G401.6 (cell line): Measurements from ENCODE around the gene MBD4.
"Not testable (repeated sequence)": the region's sequence is repeated elsewhere in the genome, so short reads cannot be mapped to it uniquely, and the experiment has no call there.

Experiments used
- FAIRE-seq: peaks from 2 replicates; lab custom pipeline; 2012; peaks lifted over from hg19 to GRCh38; lab: Jason Lieb, UNC

Gene MBD4

DNA sequence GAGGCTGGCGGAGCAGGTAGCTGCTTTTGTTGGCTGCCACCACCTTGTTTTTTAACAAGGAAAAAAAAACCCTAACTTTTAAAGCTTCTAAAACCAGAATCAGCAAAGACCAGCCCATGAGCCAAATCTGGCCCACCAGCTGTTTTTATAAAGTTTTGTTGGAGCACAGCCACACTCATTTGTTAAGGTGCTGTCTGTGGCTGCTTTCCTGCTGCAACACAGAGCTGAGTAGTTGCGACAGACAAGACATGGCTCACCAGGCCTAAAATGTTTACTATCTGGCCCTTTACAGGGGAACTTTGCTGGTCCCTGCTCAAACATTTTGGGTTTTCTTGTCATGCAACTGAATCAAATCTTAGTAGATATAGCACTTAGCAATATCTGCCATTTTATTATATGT lies 30.2 kb downstream of the MBD4 start:
- no peak for FAIRE-seq

DNA sequence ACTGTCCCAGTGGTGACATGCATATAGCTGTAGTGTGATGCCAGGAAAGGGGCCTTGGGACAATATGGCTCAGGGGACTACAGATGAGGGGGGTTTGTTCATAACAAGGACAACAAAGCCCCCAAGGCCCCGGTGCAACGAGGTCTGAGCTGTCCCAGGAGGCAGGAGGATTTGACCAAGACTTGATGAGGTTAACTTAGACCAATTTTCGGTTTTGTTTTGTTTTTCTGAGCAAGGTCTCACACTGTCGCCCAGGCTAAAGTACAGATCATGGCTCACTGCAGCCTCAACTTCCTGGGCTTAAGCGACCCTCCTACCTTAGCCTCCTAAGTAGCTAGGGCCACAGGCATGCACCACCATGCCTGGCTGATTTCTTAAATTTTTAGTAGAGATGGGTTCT lies 35.1 kb downstream of the MBD4 start:
- no peak for FAIRE-seq

DNA sequence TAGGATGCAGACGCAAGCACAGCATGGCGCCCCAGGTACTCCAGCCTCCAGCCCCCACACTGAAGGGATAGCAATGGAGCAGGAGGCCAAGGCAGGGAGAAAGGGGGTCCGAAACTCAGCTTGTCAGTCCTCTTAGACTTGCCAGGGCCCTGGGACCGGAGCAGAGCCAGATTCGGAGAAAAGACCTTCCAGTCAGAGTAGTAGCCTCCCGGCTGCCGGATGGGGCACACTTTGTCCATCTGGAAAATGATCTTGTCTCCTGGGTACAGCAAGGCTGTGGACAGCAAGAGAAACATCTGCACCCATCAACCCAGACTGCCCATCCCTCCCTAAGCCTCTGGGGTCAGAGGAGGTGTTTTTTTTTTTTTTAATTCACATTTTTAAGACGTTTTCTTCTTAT lies 35.6 kb downstream of the MBD4 start:
- no peak for FAIRE-seq

DNA sequence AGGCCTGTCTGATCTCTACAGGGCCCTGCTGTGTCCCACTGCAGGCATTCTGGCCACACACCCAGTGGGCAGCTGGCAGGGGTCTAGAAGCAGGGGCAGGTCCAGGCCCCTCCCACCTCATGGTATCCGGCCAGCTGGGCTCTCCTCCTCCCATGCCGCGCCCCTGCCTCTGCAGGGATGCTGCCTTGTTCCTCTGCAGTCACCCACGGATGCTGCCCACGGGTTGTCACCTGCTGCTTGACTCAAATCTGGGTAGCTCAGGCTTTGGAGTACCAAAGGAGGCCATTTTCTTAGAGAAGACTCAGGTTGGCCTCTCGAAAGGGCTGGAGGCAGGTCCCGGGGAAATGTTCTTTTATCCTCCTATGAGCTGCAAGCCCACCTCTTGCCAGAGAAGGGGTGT lies 36.3 kb downstream of the MBD4 start:
- no peak for FAIRE-seq

DNA sequence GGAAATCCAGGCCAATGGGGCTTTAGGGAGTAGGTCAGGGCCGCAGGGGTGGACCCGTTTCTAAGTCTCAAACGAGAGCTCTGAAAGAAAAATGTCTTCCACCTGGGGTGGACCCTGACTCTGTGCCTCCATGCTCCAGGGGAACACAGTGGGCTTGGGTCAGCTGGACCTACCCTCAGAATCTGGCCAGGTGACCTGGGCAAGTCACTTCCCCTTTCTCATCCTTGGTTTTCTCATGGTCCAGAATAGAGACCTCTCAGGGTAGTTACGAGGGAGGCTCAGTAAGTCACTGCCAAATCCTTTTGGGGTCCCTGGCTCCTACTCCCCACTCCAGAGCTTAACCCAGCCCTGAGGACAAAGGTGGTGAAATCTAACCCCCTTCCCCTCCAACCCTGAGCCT lies 37.1 kb downstream of the MBD4 start:
- FAIRE-seq: no peak

DNA sequence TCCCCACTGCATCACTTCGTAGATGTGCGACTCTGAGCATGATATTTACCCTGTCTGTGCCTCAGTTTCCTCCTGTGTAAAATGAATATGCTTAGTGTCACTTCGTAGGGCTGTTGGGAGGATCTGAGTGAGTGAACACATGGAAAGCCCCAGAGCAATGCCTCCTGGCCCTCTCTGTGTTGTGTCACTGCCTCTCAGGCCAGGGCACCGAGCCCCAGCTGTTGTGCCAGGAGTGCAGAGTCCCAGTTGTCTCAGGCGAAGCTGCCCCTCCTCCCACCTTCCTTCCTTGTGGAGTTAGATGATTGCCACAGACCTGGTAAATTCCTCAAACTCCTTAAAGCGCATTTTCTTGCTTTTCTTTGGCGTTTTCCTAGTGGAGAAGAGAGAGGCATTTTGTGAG lies 37.5 kb downstream of the MBD4 start:
- FAIRE-seq: no peak

DNA sequence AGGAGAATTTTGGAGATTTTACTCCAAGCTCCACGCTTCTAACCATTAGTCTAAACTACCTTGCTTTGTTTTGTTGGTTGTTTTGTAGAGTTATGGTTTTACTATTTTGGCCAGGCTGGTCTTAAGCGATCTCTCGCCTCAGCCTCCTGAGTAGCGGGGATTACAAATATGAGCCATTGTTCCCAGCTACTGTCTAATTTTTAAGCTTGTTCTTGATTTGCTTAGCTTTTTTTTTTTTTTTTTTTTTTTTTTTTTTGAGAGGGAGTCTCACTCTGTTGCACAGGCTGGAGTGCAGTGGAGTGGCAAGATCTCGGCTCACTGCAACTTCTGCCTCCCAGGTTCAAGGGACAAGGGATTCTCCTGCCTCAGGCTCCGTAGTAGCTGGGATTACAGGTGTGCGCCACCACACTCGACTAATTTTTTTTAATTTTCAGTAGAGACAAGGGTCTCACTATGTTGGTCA lies 39.8 kb downstream of the MBD4 start:
- FAIRE-seq: no peak

DNA sequence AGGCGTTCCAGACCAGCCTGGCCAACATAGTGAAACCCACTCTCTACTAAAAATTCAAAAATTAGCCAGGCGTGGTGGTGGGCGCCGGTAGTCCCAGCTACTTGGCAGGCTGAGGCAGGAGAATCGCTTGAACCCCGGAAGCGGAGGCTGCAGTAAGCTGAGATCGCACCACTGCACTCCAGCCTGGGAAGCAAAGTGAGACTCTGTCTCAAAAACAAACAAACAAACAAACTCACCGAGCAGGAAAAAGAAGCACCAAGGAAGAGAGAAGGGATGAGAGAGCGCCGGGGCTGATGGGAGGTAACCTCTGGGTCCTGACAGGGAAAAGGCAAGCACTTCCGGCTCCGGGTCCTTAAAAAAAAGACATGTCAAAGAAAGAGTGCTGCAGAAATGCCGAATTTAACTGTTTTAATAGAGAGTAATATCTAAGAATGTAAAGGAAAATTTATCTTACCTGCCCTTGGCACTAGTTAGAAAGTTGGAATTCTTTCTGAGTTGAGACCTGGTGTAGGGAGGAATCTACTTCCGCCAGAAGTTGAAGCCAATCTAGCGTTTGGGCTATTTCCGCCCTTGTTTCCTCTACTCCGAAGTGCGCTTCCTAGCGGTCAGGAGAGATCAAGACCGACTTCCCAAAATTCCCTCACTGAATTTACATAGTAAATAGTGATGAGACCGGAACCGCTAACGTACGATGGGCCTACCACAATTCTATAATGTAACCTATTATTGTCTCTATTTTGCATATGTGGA lies 40.4 kb downstream of the MBD4 start:
- peak; percentile 91 for FAIRE-seq

DNA sequence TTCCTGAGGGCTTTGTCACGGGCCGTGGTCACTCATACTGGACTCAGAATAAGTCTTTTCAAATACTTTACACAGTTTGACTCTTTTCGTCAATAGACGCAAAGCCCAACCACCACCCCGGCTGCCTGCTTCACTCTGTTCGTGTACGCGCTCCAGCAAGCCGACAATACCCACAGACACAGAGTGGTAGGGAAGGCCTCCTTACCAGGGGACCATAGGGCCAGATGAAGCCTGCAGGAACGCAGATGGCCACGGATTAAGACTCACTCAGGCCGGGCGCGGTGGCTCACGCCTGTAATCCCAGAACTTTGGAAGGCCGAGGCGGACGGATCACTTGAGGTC lies 41.0 kb downstream of the MBD4 start:
- FAIRE-seq: no peak

DNA sequence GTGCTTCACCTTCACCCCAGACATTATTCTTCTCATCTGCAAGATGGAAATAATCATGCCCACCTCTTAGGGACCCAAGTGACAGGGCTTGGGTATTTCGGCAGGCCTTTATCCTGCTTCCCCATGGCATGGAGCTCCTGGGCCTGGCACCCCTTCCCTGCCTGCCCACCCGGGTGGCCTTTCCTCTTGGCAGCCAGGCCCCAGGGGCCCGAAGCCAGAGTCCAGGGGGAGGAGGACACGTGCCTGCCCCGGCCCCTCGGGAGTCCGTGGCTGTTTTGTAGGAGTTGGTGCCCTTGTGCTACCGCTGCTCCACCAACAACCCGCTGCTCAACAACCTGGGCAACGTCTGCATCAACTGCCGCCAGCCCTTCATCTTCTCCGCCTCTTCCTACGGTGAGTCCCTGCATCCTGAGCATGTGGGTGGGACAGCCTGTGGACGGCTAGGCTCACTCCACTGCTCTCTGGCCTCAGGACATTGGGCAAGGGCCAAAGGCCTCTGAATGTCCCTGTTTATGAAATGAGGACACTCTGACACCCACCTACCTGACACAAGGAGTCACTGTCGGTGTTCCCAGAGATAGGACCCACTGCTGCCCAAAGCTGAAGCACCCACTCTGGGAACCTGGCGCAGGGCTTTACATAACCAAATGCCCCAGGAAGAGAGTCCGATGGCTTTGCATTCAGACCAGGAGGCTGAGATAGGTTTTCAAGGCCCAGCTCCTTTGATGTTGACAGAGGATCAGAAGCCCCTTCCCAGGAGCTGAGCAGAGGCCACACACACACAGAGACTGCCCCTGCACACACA lies 45.8 kb downstream of the MBD4 start:
- not testable (repeated sequence) for FAIRE-seq

DNA sequence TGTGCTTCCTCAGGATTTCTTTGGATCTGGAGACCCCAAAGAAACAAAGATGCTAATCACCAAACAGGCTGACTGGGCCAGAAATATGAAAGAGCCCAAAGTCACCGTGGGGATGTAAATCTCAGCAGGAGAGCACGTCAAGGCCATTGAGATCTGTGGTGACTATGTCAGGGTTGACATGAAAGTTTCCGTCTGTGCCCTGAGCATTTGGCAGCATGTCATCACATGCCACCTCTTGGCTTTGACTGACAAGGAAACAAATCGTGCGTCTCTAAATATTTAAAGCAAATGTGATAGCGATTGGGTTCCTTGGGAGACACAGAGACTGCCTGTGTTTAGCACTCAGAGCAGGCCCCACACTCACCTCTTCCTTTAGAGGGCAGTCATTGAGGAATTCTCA lies 46.5 kb downstream of the MBD4 start:
- no peak for FAIRE-seq

DNA sequence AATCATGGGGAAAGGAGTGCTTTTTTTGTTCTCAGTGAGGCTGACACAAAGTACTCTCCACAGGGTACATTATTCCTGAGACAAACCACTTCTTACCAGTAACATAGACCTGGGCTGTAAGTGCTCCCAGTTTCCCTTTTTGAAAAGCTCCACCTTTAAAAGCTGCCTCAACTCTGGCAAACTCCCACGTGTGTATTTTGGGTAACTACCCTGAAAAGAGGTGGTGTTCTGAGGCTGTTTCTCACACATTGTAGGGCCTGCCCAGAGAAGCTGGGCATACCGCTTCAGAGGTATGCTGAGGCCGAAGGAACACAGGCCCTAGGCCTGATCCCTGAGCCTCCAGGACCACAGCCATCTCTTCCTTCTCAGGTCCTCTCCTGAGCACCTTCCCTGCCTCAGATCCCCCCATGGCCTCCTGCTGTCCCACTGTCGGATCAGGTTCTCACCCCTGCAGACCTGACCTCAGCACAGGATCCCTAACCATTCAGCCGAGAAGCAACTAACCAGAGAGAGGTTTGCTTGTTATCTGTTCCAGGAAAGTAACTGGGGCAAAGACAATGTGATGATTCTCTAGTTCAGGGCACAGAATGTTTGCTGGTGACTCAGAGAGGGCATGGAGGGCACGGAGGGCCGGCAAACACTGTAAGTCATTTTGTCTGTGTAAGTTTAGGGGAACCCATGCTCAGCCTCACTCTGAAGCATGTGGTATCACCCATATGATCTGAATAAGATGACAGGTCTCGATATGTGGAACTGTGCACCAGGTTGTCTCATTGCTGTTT lies 47.5 kb downstream of the MBD4 start:
- FAIRE-seq: not testable (repeated sequence)

DNA sequence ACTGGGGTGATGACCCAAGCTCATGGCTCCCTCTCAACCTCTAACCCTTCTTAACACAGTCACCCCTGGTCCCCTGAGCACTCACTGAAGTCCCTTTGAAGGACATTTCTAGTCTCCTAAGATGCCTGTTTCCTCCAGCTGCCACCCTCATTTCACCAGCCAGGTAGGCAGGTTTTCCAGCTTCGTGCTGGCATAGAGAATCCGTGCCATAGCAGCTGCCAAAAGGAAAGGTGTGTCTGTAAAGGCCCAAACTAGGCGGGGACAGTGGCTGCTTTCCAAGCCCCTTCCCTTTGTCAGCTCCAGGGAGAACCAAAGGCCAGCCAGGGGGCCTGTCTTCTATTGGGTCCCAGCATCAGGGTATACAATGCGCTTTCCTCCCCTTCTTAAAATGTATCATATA lies 48.2 kb downstream of the MBD4 start:
- not testable (repeated sequence) for FAIRE-seq

DNA sequence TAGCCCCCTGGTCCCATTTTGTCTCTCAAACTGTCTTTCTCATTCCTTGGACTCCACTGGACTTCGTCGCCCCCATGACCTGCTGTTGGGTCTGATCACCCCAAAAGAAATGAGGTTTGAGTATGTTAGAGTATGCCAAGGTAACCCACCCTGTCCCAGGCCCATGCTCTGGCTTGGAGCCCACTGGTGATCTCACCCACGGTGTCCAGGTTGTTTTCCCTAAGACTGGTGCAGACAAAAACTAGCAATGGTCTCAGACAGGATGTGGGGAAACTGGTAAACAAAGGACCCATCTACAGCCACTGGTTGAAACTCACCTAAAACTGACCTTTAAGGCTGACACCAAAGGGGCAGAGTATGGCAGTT lies 50.2 kb downstream of the MBD4 start:
- no peak for FAIRE-seq

DNA sequence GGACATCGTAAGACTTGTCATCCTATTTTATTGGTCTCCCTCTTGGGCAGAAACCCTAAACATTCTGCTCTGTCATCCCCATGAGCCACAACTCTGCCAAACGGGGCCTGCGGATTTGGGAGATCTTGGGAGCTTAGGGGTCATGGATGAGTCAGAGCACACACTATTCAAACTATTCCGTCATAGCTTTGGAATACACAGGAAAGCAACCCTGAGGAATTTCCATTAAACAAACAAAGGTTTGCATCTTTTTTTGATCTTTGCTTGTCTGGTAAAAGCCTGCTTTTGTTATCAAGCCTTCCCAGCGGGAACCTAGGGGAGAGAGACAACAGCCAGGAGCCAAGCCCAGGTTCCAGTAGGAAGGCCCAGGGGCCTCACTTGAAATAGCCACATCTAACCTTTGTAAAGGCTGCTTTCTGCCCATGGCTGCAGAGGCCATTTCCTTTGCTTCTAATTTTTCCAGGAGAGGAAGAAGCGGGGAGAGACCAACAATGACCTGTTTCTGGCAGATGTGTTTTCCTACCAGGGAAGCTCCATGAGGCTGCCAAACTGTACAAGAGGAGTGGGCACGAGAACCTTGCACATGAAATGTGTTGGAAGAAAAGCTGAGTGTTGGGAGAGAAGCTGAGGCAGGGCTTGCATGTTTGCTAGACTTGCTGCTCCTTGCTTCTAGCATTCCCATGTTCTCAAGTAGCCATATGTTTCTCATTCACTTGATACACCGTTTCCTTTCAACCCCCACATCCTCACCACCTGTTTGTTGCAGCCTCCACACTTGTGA lies 50.8 kb downstream of the MBD4 start:
- FAIRE-seq: not testable (repeated sequence)

DNA sequence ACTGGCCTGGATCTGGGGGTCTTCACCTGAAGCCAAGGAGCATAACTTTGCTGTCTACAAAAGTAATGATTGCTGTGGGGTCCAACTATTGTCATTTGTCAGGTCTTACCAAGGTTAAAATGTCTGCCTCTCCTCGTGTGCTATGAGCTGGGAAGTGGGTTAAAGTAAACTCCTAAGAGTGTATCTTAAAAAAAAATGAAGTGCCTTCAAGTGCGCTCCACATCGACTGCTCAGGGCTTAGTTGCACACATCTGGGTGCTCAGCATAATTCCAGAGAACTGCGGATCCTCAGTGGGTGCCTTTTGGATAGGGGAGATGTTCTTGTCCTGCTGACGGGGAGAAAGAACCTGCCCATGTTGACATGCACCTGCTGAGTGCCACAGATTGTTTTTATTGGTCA lies 52.3 kb downstream of the MBD4 start:
- no peak for FAIRE-seq

DNA sequence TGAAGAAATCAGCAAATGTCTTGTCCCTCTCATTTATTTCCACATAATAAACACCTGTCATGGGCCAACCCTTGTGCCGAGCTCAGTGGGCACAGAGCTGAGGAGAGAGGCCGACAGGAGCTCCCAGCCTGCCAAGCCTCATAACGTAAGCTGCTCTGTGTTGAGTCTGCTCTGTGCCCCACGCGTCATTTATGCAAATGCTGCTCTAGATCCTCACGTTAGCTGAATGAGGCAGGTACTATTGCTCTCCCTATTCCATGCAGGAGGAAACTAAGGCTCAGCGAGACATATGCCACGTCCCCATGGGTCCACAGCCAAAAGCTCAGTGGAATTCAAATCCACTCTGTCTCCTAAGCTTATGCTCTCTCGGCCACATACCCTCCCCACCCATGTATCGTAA lies 52.8 kb downstream of the MBD4 start:
- FAIRE-seq: no peak

DNA sequence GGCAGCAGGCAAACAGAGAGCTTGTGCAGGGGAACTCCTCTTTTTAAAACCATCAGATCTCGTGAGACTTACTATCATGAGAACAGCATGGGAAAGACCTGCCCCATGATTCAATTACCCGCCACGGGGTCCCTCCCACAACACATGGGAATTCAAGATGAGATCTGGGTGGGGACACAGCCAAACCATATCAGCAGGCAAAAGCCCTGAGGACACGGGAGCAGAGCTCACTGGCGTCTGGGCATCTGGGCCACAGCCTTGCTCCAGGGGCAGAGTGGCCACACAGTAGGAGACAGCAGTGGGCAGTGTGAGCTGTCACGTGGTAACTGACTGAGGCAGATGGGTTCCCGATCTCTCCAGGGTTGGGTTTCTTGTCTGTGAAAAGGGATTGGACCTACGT lies 54.2 kb downstream of the MBD4 start:
- not testable (repeated sequence) for FAIRE-seq

DNA sequence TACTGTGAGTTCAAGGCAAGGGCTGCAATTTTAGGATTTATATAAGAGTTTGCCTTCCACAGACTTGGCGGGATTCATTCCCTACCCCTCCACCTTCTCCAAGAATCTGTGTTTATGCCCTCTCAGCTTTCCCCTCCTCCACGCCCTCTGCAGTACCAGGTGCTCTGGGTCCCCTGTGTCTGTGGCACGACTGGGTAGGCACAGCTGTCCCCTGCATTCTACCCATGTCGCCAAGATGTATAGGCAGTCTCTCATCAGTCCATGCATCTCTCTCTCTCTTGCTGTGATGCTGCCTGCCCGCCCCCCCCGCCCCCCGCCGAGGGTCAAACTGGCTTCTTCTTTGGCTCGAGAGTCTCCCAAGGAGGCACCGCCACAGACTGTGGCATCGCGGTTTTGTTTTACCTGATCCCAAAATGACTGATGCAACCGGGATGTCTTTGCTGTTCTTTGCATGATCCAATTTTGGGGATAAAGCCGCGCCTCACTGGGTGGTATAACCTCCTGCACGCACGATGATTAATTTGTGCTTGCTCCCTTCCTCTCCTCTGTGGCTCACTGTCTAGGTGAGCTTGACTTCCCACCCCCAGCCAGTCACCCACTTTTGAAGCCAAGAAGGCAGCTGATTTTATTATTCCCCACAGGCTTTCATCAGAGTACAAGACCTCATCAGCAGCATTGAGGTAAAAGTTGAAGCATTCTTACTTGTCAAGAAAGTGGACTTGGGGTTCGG lies 55.0 kb downstream of the MBD4 start:
- no peak for FAIRE-seq

DNA sequence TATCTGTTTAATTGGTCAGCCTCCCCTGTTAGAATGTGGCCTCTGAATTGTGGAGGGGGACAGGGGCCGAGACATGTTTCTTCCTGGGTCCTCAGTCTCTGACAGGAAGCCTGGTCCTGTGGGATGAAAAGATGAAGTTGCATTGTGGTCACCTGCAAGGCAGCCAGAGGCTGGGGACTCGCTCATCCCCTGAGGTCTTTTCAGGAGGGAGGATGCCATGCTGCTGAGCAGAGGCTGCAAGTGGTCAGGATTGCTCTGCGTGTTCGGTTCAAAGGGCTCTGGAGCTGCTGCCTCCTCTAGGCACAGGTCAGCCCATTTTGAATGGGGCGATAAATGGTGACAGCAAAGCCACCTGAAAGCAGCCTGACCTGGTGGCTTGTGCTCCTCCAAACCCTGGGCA lies 55.6 kb downstream of the MBD4 start:
- not testable (repeated sequence) for FAIRE-seq

DNA sequence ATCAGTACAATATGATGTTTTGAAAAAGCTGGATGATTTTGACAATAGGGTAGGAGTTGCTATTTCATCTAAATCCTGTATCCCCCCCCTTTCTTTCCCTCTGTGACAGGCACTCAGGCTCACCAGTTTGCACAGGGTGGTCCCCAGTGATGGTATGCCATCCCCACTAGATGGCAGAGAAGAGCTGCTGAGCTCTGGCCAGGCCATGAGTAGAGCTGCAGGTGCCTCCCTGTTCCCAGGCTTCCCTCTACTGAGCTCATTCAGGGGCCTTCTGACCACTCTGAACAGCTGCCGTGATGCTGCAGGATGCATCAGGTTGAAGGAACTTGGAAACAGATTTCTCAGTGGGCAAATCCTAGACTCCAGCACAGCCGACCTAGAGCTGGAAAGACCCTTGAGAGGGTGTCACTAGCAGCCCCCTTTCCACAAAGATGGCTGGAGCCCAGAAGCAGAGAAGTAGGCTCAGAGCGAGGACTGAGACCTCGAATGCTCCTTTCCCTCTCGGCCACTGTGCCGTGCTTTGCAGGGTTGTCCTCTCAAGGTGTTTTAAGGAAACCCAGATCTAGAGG lies 56.4 kb downstream of the MBD4 start:
- peak; percentile 34 for FAIRE-seq
